ENCODE data around the gene CNOT4. TPM values are rescaled to one million over a fixed set of nuclear protein-coding genes. Genes with fewer than 3 reads are reported as not detected.
"Not testable (repeated sequence)": the region's sequence is repeated elsewhere in the genome, so short reads cannot be mapped to it uniquely, and the experiment has no call there.

The CNOT4 gene
- total RNA-seq, 1 donor from 2014 or later: 26.6 TPM

GRCh38 chr7:135380351-135380750 lies 129.6 kb downstream of the CNOT4 start:
- intact Hi-C loops (cut with micrococcal nuclease): no loop called here
- no peak for ATAC-seq
- DNase-seq: no peak

DNA sequence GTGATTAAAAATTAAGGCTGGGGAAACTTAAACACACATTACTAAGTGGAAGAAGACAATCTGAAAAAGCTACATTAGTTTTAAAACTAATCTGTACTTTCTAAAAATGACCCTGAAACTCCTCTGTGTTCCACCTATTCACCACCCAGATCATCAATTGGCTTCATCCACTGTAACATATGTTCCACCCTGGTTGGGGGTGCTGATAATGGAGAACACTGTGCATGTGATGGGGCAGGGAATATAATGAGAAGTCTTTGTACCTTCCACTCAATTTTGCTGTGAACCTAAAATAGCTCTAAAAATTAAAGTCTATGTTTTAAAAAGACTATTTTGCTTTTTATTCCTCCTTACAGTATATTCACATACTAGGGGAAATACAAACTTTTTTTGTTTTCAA lies 132.7 kb downstream of the CNOT4 start:
- ATAC-seq (no peak), DNase-seq (no peak)
- intact Hi-C loops (cut with micrococcal nuclease): no loop called here

DNA sequence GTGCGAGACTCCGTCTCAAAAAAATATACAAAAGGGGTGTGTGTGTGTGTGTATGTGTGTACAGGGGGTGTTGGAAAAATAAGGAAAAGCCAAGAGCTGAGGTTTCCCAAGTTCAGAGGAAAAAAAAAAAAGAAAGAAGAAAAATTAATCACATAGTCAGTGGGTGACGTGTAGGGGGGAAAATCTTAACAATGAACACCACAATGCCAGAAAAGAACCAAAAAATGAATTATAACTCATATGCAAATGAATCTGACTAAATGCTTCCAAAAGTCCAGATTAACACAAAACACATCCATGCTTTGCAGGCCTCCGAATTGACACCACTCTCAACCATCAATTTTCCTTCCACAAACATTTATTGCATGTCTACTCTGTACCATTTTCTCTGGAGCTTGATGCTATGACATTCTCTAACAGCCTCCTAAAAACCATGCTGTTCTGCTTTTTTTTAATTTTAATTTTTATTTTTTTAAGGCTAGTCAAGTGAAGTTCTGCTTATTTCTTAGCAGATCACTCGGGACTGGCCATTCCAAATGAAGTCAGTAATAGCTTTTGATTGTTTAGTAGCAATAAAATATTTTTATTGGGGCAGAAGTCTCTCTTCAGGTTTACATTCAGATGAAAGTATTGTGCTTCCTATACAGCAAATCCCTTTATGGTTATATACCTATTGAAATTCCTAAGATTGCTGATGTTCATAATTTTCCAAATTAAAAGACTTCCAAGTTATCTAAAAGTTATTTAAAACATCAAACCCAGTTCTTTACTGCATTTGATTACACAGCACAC lies 133.8 kb downstream of the CNOT4 start:
- intact Hi-C loops (cut with micrococcal nuclease): no loop called here
- DNase-seq (no peak), ATAC-seq (no peak)

DNA sequence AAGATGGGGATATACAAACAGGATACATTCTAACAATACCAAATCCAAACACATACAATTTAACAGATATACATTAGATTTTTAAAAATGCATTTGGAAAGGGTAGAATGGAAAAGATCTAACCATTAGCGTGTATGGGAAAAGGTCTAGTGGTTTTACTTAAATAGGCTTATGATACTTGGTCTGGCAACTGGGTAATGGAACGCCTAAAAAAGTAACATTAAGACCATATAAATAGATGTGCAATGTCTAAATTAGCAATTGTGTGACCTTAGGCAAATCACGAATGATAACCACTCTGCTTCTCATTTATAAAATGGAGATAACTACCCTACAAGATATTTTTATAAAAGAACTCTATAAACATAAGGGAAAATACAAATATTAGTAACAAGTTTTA lies 135.2 kb downstream of the CNOT4 start:
- ATAC-seq (no peak), DNase-seq (no peak)
- intact Hi-C loops (cut with micrococcal nuclease): no loop called here

DNA sequence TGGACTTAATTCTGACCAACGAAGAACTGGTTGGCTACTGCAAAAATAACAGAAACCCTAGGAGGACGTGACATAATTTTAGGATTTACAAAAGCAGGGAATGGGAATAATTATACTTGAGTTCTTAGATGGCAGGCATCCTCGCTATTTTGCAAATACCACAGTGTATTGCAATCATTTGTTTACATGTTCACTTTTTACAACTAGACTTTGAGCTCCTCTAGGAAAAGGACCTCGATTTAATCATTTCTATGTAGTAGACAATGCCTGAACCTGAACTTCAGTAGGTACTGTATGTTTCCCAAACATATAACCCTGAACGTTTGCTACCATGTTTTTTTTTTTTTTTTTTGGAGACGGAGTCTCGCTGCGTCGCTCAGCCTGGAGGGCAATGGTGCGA lies 137.7 kb downstream of the CNOT4 start:
- intact Hi-C loops (cut with micrococcal nuclease): no loop called here

DNA sequence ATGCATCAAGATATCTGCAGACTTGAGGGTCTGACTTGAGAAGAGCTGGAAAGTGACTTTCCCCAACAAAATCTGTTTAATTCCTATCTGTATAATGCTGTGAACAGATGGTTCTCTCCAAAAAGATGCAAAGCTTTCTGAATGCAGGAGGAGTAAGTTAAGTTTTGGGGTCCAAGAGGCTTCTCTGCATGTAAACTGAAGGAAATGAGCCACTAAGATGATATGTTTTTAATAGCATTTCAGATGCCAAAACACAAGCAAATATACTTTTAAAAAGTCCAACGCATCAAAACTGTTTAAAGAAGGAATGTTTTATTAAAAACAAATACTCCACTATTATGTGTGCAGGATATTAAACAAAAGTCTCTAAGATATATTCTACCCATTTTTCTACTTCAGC lies 139.2 kb downstream of the CNOT4 start:
- intact Hi-C loops (cut with micrococcal nuclease): no loop called here
- ATAC-seq (no peak), DNase-seq (no peak)

More for the DNA sequence above, 137.7 kb downstream of the CNOT4 start:
- ATAC-seq: no peak
- no peak for DNase-seq

GRCh38 chr7:135369405-135369804 lies 140.5 kb downstream of the CNOT4 start:
- intact Hi-C loops (cut with micrococcal nuclease): no loop called here
- ATAC-seq (no peak), DNase-seq (no peak)

GRCh38 chr7:135368416-135369186 lies 141.3 kb downstream of the CNOT4 start:
- no peak for ATAC-seq
- DNase-seq: no peak
- intact Hi-C loops (cut with micrococcal nuclease): no loop called here

GRCh38 chr7:135366843-135367508 lies 142.9 kb downstream of the CNOT4 start:
- intact Hi-C loops (cut with micrococcal nuclease): no loop called here
- DNase-seq (no peak), ATAC-seq (no peak)

- DNase-seq: no peak
- no peak for ATAC-seq
- intact Hi-C loops (cut with micrococcal nuclease): no loop called here
Observed at GRCh38 chr7:135365721-135366120, 144.2 kb downstream of the CNOT4 start.

- DNase-seq (no peak), ATAC-seq (no peak)
- intact Hi-C loops (cut with micrococcal nuclease): no loop called here
Observed at GRCh38 chr7:135364206-135364605, 145.7 kb downstream of the CNOT4 start.

GRCh38 chr7:135362871-135363270 lies 147.0 kb downstream of the CNOT4 start:
- ATAC-seq (no peak), DNase-seq (no peak)
- intact Hi-C loops (cut with micrococcal nuclease): no loop called here

DNA sequence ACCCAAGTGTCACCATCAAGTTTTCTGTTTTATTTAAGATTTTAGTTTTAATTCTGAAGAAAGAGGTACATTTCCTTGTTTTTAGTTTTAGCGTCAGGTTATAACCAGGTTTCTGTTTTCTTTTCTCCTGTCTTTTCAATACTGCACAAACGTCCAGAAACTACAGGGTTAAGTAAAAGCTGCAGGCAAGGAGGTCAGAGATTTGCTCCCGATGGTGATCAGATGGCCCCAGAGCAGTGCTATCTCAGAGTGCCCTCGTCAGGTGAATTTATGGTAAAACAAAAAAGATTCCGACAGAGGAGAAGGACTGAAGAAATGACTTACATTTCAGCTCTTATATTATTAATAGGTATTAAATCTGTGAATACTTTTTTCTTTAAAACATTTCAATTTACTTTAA lies 148.1 kb downstream of the CNOT4 start:
- intact Hi-C loops (cut with micrococcal nuclease): no loop called here
- DNase-seq (no peak), ATAC-seq (no peak)

DNA sequence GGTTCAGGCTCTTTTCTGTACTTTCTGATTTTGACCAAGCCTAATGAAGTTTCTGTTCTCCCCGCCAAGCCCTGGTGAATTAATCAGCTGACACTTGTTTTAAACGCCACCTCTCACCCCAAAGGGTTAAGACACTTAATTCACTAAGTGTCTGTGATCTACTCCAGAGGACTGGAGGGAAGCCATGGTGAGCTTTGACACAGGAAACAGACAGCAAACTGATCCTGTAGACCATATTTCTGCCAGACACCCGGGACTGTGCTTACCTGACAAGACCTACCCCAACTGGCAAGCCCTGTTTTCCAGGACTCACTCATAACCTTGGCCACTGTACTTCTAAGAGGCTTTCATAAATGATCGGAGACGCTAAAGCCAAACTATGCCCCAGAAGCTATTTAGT lies 150.3 kb downstream of the CNOT4 start:
- DNase-seq: no peak
- intact Hi-C loops (cut with micrococcal nuclease): no loop called here
- ATAC-seq: peak; percentile 99

GRCh38 chr7:135355377-135356048 lies 154.4 kb downstream of the CNOT4 start:
- no peak for DNase-seq
- intact Hi-C loops (cut with micrococcal nuclease): no loop called here
- ATAC-seq: no peak

DNA sequence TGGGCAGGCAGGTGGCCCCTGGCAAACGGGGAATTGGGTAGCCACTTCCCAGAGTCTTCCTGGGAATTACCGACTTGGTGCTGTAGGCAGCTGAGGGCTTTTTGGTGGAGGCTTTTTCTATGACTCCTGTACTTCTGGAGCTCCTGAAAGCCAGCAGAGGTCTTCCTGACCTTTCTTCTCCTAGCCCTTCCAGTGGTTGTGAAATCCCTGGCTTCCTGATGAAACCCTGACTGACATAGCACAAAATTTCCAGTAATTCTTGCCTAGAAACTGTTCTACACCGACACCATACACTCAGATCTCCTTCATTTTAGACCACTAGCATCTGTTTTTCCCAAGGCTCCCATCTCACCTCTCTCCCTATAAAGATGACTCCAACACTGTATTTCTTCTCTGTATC lies 156.1 kb downstream of the CNOT4 start:
- ATAC-seq: no peak
- DNase-seq: no peak
- intact Hi-C loops (cut with micrococcal nuclease): no loop called here

DNA sequence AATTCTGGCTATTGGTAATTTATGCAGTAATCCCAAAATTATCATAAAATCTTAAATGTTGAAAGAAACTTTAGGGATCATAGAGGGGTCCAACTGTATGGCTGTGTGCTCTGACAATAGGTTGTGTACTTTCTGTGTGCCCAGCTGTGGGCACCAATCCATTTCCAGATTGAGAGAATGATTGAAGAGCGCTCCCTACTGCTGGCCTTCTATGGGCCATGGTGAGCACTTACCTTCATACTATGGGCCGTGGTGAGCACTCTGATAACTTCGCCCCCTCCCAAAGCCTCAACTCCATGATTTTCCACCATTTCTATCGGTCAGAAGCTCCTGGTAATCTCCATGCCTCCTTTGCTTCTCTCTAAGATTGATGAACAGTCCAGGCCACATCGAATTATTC lies 157.6 kb downstream of the CNOT4 start:
- DNase-seq (no peak), ATAC-seq (no peak)
- intact Hi-C loops (cut with micrococcal nuclease): no loop called here

DNA sequence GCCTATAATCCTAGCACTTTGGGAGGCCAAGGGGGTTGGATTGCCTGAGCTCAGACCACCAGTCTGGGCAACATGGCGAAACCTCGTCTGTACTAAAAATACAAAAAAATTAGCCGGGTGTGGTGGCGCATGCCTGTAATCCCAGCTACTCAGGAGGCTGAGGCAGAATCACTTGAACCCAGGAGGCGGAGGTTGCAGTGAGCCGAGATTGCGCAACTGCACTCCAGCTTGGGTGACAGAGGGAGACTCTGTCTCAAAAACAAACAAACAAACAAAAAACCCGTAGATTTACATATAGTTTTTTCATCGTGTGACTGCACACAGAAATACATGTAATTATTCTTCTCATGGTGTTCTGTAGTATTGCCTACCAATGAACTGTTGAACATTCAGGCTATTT lies 158.8 kb downstream of the CNOT4 start:
- ATAC-seq; intact Hi-C loops (cut with micrococcal nuclease); DNase-seq: not testable (repeated sequence)

DNA sequence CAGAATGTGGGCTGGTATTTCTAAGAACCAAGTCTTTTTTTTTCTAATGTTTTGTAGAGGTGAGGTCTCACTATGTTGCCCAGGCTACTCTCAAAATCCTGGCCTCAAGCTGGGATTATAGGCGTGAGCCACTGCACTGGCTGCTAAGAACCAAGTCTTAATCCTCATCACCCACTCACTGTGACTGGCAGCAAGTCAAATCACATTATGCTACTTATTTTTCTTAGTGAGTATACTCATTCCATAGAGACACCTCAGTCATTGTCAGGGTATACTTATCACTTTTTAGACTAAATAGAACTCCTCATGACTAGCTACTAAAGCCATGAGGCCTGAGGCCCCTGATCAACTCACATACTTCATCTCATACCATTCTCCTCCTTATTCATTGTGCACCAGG lies 160.2 kb downstream of the CNOT4 start:
- DNase-seq (no peak), ATAC-seq (no peak)
- intact Hi-C loops (cut with micrococcal nuclease): no loop called here

DNA sequence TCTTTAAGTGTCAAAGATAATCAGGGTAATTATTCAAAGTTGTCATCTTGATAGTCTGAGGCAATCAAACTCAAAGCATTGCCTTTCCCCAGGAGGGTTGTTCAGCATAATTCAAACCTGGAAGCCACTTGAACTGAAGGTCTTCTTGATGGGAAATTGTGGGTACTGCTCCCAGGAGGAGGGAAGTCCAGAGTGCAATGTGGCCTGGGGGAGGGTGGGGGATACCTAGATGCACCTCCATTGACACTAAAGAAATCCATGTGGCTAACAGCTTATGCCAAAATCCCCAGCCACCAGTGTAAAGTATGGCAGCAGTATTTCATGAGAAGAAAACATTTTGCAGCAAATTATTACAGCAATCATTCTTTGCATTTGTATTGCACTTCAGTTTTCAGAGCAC lies 161.4 kb downstream of the CNOT4 start:
- DNase-seq: no peak
- no peak for ATAC-seq
- intact Hi-C loops (cut with micrococcal nuclease): no loop called here
